GM12878 (cell line): Measurements from ENCODE around the gene LRRC47. TPM values are rescaled to one million over a fixed set of nuclear protein-coding genes. Genes with fewer than 3 reads are reported as not detected.

Source experiments
- ATAC-seq: fragments of 200-7000 bp; cut with Tn5 transposase; 3 replicates; pipeline ENCODE4 v1.9.1; 2020; ENCODE audit warnings: mild to moderate bottlenecking, moderate library complexity
- BruUV-seq: library from RNA; stranded (reverse); fragments of 400-500 nt; replicated peaks from 2 replicates; lab custom pipeline; 2021; lab: Mats Ljungman, UMichigan
- CTCF ChIA-PET: fragments of 300-600 bp; sonication (Branson Sonifier 250); formaldehyde crosslinking; extraction: SDS; loops from one replicate; lab custom pipeline; 2021; ENCODE audit warnings: inconsistent platforms; lab: Yijun Ruan, JAX
- POLR2A ChIA-PET: fragments of 350-600 bp; formaldehyde crosslinking; extraction: SDS; loops from one replicate; lab custom pipeline; 2021; ENCODE audit warnings: inconsistent platforms; lab: Charles Lee
- RAD21 ChIA-PET: fragments of 300-600 bp; sonication (Branson Sonifier 250); formaldehyde crosslinking; loops from one replicate; lab custom pipeline; 2023; ENCODE audit warnings: antibody characterized with exemption; ENCODE audit not compliant: unreplicated experiment; lab: Charles Lee
- SMC1A ChIA-PET: fragments of 300-600 bp; sonication (Branson Sonifier 250); formaldehyde crosslinking; loops from one replicate; lab custom pipeline; 2023; ENCODE audit not compliant: unreplicated experiment, uncharacterized antibody; lab: Charles Lee
- DNase-seq: peaks from one replicate; pipeline ENCODE4 v3.0.0-alpha.2; 2011; ENCODE audit warnings: low read depth, low spot score
- FAIRE-seq: peaks from 3 replicates; lab custom pipeline; 2011; peaks lifted over from hg19 to GRCh38; lab: Jason Lieb, UNC
- H2AFZ ChIP-seq: 2 replicates; pipeline ENCODE4 v1.6.0; 2011; ENCODE audit warnings: low read depth, low read length, control low read depth; ENCODE audit not compliant: control insufficient read depth
- H3K27ac ChIP-seq: 2 replicates; pipeline ENCODE4 v1.5.1; 2011; ENCODE audit warnings: control low read depth; ENCODE audit not compliant: control insufficient read depth, insufficient read depth
- H3K27me3 ChIP-seq, 2 experiments: replicated peaks in 1 of 2; 2 replicates each; pipeline versions ENCODE4 v1.6.0 to v1.6.1; 2011; ENCODE audit warnings: low read length in 1 of 2; ENCODE audit not compliant: control insufficient read depth in 2 of 2, insufficient read depth in 2 of 2
- H3K36me3 ChIP-seq, 2 experiments: 2 replicates each; pipeline ENCODE4 v1.5.1; 2011; ENCODE audit warnings: low read length in 1 of 2; ENCODE audit not compliant: control insufficient read depth in 2 of 2, insufficient read depth in 2 of 2
- H3K4me1 ChIP-seq: 2 replicates; pipeline ENCODE4 v1.6.1; 2011; ENCODE audit warnings: mild to moderate bottlenecking, low read length, moderate library complexity, mixed read lengths; ENCODE audit not compliant: control insufficient read depth, insufficient read depth
- H3K4me2 ChIP-seq: 2 replicates; pipeline ENCODE4 v1.6.0; 2011; ENCODE audit warnings: control low read depth; ENCODE audit not compliant: control insufficient read depth, insufficient read depth
- H3K4me3 ChIP-seq: fragments of 200-600 bp; sonication (generic); 2 replicates; pipeline ENCODE4 v1.5.1; 2016
- H3K79me2 ChIP-seq: 2 replicates; pipeline ENCODE4 v1.6.0; 2011; ENCODE audit warnings: low read length; ENCODE audit not compliant: control insufficient read depth, insufficient read depth
- H3K9ac ChIP-seq: 2 replicates; pipeline ENCODE4 v1.8.0; 2011; ENCODE audit warnings: low read length, control low read depth, mixed read lengths; ENCODE audit not compliant: control insufficient read depth, insufficient read depth
- H3K9me3 ChIP-seq: replicated peaks from 3 replicates; pipeline ENCODE4 v1.5.1; 2011; ENCODE audit warnings: mild to moderate bottlenecking, low read length; ENCODE audit not compliant: control insufficient read depth, insufficient read depth
- H4K20me1 ChIP-seq: 2 replicates; pipeline ENCODE4 v1.6.0; 2011; ENCODE audit not compliant: control insufficient read depth, insufficient read depth
- NFYA ChIP-seq: IDR thresholded peaks from 2 replicates; pipeline ENCODE4 v1.6.1; 2011; ENCODE audit warnings: low read depth, mild to moderate bottlenecking, low read length, improper control_type of control experiment, borderline replicate concordance
- RAD51 ChIP-seq: fragments of 450-650 bp; IDR thresholded peaks from 2 replicates; pipeline ENCODE4 v1.6.1; 2016; ENCODE audit warnings: moderate library complexity, mild to moderate bottlenecking, inconsistent platforms
- RELA ChIP-seq: fragments of 450-650 bp; IDR thresholded peaks from 2 replicates; pipeline ENCODE4 v1.8.0; 2014; ENCODE audit warnings: borderline replicate concordance; ENCODE audit not compliant: partially characterized antibody
- SMAD1 ChIP-seq: fragments of 450-650 bp; IDR thresholded peaks from 2 replicates; pipeline ENCODE4 v1.6.1; 2018; ENCODE audit warnings: mild to moderate bottlenecking, low read depth; ENCODE audit not compliant: partially characterized antibody
- YBX1 ChIP-seq: fragments of 450-650 bp; IDR thresholded peaks from 2 replicates; pipeline ENCODE4 v1.6.1; 2016; ENCODE audit warnings: antibody characterized with exemption
- YY1 ChIP-seq: IDR thresholded peaks from 2 replicates; pipeline ENCODE4 v1.6.1; 2011; ENCODE audit warnings: low read depth, mild to moderate bottlenecking, low read length
- ZNF217 ChIP-seq: fragments of 450-650 bp; IDR thresholded peaks from 2 replicates; pipeline ENCODE4 v1.6.1; 2017; ENCODE audit warnings: antibody characterized with exemption, mild to moderate bottlenecking
- WGBS: methylation state at CpG from one replicate; pipeline ENCODE4 v1.1.6; 2016; ENCODE audit warnings: low lambda C conversion rate; ENCODE audit not compliant: insufficient replicate concordance, insufficient coverage; ENCODE audit errors: missing lambda C conversion rate; 5-methylcytosine and 5-hydroxymethylcytosine counted together
- in situ Hi-C: fragments of 300-500 bp; cut with MboI; formaldehyde crosslinking; loops from 9 replicates; pipeline ENCODE4 v1.14.3; 2018; ENCODE audit warnings: mixed read lengths
- intact Hi-C: fragments of 100-400 bp; cut with micrococcal nuclease; formaldehyde crosslinking; loops from one replicate; pipeline ENCODE4 v1.14.2; 2022; ENCODE audit not compliant: unreplicated experiment
- polyA plus RNA-seq, 11 experiments: library from polyadenylated mRNA; depleted of rRNA in 4 of 11; unstranded in 6 of 11; stranded (reverse) in 5 of 11; fragments of >200 nt; fragmentation: Nextera tagmentation in 4 of 11; fragmentation: Illumina TruSeq in 1 of 11; extraction: Ambion mirVana in 4 of 11; extraction: Trizol in 1 of 11; gene quantifications; 1 replicate in 1 of 11; 2 replicates in 10 of 11; pipeline versions ENCODE4 v1.2.1 to v1.2.3, GENCODE V29; 2011 to 2016; ENCODE audit warnings: inconsistent platforms in 2 of 11, missing spikeins in 2 of 11, low read depth in 1 of 11
- total RNA-seq, 4 experiments: library from RNA; depleted of rRNA in 3 of 4; stranded (reverse); fragments of >200 nt in 3 of 4; fragmentation: Illumina TruSeq in 1 of 4; extraction: Trizol in 1 of 4; gene quantifications; 2 replicates each; pipeline versions ENCODE4 v1.2.1 to v1.2.3, GENCODE V29; 2013 to 2021
- TF ChIP-seq, protein P1 (sequence below): fragments of 150-350 bp; IDR thresholded peaks from 2 replicates; pipeline ENCODE4 v1.6.1; 2016; ENCODE audit warnings: low read depth, low read length
- TF ChIP-seq, protein P2 (sequence below): fragments of 450-650 bp; IDR thresholded peaks from 2 replicates; pipeline ENCODE4 v1.6.1; 2017; ENCODE audit warnings: mild to moderate bottlenecking, low read depth, inconsistent platforms; ENCODE audit not compliant: poor library complexity, severe bottlenecking

The LRRC47 gene
- total and polyA plus RNA-seq, 10 of the 15 experiments (the other 5 are each of a cell fraction or from before 2014, with no cell fraction given), result 2.5 to 34.6 (median 18.2) TPM

DNA sequence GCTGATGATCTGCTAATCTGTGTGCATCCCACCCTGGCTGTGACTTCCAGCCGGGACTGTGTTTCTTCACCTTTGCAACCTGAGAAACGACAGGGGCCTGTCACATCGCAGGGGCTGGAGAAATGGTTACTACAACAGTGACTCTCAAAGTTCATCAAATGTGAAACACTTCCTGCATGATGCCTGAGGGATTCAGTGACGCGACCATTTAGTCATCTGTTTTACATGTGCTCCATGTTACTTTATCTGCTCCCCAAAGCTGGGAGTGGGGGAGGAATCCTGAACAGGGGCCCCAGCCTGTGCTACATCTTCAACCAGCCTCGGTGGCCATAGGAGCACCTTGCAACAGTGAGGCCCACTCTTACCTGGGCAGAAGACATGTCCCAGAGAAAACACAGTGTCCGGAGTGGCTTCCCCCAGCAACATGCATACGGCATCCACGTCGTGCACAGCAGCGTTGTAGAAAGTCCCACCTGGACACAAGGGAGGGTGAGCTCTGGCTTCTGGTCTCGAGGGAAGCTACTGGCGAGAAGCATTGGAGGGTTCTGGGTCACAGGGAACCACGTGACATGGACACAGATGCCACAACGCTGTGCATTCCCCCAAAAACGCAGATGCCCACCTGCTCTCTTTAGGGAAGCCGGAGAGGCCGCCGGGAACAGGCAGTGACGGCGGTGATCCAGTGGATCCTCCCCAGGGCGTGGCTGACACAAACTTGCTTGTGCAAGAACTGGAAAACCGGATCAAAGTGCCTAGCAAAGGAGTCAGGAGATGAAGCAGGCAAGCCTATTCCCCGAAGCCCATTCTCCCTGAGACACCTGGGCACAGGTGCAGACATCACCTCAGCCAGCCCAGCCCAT, 53.6 kb downstream of the LRRC47 start:
- 90% methylated on average over 24 of the region's 24 CpGs for whole genome bisulfite sequencing
- TF ChIP-seq YY1 (no peak), YBX1 (no peak), RELA (no peak), ZNF217 (no peak), NFYA (no peak), SMAD1 (no peak), RAD51 (no peak)
- TF ChIP-seq, protein P1, sequence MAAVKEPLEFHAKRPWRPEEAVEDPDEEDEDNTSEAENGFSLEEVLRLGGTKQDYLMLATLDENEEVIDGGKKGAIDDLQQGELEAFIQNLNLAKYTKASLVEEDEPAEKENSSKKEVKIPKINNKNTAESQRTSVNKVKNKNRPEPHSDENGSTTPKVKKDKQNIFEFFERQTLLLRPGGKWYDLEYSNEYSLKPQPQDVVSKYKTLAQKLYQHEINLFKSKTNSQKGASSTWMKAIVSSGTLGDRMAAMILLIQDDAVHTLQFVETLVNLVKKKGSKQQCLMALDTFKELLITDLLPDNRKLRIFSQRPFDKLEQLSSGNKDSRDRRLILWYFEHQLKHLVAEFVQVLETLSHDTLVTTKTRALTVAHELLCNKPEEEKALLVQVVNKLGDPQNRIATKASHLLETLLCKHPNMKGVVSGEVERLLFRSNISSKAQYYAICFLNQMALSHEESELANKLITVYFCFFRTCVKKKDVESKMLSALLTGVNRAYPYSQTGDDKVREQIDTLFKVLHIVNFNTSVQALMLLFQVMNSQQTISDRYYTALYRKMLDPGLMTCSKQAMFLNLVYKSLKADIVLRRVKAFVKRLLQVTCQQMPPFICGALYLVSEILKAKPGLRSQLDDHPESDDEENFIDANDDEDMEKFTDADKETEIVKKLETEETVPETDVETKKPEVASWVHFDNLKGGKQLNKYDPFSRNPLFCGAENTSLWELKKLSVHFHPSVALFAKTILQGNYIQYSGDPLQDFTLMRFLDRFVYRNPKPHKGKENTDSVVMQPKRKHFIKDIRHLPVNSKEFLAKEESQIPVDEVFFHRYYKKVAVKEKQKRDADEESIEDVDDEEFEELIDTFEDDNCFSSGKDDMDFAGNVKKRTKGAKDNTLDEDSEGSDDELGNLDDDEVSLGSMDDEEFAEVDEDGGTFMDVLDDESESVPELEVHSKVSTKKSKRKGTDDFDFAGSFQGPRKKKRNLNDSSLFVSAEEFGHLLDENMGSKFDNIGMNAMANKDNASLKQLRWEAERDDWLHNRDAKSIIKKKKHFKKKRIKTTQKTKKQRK, result no peak
- TF ChIP-seq, protein P2, sequence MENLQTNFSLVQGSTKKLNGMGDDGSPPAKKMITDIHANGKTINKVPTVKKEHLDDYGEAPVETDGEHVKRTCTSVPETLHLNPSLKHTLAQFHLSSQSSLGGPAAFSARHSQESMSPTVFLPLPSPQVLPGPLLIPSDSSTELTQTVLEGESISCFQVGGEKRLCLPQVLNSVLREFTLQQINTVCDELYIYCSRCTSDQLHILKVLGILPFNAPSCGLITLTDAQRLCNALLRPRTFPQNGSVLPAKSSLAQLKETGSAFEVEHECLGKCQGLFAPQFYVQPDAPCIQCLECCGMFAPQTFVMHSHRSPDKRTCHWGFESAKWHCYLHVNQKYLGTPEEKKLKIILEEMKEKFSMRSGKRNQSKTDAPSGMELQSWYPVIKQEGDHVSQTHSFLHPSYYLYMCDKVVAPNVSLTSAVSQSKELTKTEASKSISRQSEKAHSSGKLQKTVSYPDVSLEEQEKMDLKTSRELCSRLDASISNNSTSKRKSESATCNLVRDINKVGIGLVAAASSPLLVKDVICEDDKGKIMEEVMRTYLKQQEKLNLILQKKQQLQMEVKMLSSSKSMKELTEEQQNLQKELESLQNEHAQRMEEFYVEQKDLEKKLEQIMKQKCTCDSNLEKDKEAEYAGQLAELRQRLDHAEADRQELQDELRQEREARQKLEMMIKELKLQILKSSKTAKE, result no peak
- ATAC-seq, result no peak
- H3K36me3 ChIP-seq, result peaks cover 2 to 3% of the 10 kb centered on the region in 2 experiments; a peak in 3 of 4 replicates
- ChIA-PET POLR2A (no interaction called here), RAD21 (no interaction called here), CTCF (no interaction called here), SMC1A (no interaction called here)
- H2AFZ ChIP-seq, result no peak overlapping the region
- H3K4me2 ChIP-seq, result no peak overlapping the region
- H3K79me2 ChIP-seq, result no peaks in the 10 kb centered on the region
- in situ Hi-C loops, result no loop called here
- no peak overlapping the region for H3K4me3 ChIP-seq
- no peak for FAIRE-seq
- peaks cover 7% of the 10 kb centered on the region for H3K4me1 ChIP-seq
- H3K27me3 ChIP-seq, result no peaks in the 10 kb centered on the region
- intact Hi-C loops, result no loop called here
- no peaks in the 10 kb centered on the region for H4K20me1 ChIP-seq
- no peak overlapping the region for H3K9ac ChIP-seq
- DNase-seq, result no peak
- no peak overlapping the region for H3K27ac ChIP-seq
- H3K9me3 ChIP-seq, result no peaks in the 10 kb centered on the region
- no TSS peak for BruUV-seq
